HG02870 (cell line): ENCODE data around the gene KIAA0040.
"Not testable (repeated sequence)": the region's sequence is repeated elsewhere in the genome, so short reads cannot be mapped to it uniquely, and the experiment has no call there.

Source experiments
- ATAC-seq: cut with Tn5 transposase; IDR thresholded peaks from one replicate; pipeline ENCODE4 v1.9.1; 2021; ENCODE audit warnings: mild to moderate bottlenecking, moderate library complexity; ENCODE audit not compliant: unreplicated experiment

KIAA0040 gene

GRCh38 chr1:175108331-175108820 is 84.2 kb downstream of the KIAA0040 start:
- ATAC-seq: not testable (repeated sequence)
